Neural cell (in vitro differentiated cells): ENCODE results near the gene PHF11.

ENCODE experiments used
- CTCF ChIP-seq: fragments of 450-650 bp; IDR thresholded peaks from 2 replicates; pipeline ENCODE4 v1.5.1; 2014; ENCODE audit warnings: antibody characterized with exemption, mild to moderate bottlenecking, moderate library complexity; ENCODE audit not compliant: poor library complexity, severe bottlenecking
- RAD21 ChIP-seq: fragments of 450-650 bp; conservative IDR thresholded peaks from 2 replicates; pipeline ENCODE4 v1.6.1; 2014; ENCODE audit warnings: antibody characterized with exemption, mild to moderate bottlenecking, moderate library complexity

GRCh38 chr13:49545661-49546060, 49.9 kb downstream of the PHF11 start:
- TF ChIP-seq CTCF = no peak
- TF ChIP-seq RAD21 = no peak
